Measurements from ENCODE around the gene ANXA4. TPM values are rescaled to one million over a fixed set of nuclear protein-coding genes. Genes with fewer than 3 reads are reported as not detected.
A peak's percentile ranks its signal among the peaks of the same experiment; 100 is the strongest.
"Not testable (repeated sequence)": the region's sequence is repeated elsewhere in the genome, so short reads cannot be mapped to it uniquely, and the experiment has no call there.

Gene ANXA4
- total and polyA plus RNA-seq, 2 experiments from 2014 or later, result 107 to 231 TPM

GRCh38 chr2:69734854-69735544 lies 6.9 kb upstream of the ANXA4 start:
- no peak for DNase-seq (ENCODE audit: low spot score)
- TF ChIP-seq EZH2 (IDR thresholded peaks at IDR 0.05; ENCODE audit: borderline replicate concordance) (no peak), EZH2phosphoT487 (IDR thresholded peaks at IDR 0.05; ENCODE audit: low read depth, severe bottlenecking, unreplicated experiment) (no peak), CTCF (IDR thresholded peaks at IDR 0.05; ENCODE audit: poor library complexity) (no peak)
- Histone ChIP-seq H3K27me3 (no peaks in the 10 kb centered on the region), H3K4me2 (no peak overlapping the region), H3K4me1 (ENCODE audit: insufficient read depth) (peaks cover 5% of the 10 kb centered on the region), H3K9me2 (replicated peaks; ENCODE audit: insufficient read depth) (no peaks in the 10 kb centered on the region), H3K36me3 (replicated peaks; ENCODE audit: insufficient read depth, low read depth) (no peaks in the 10 kb centered on the region), H3K27ac (peak overlapping the region; percentile 78), H3K4me3 (no peak overlapping the region), H4K20me1 (ENCODE audit: insufficient read depth, poor library complexity, severe bottlenecking) (no peaks in the 10 kb centered on the region), H2AFZ (no peak overlapping the region), H3K79me2 (no peaks in the 10 kb centered on the region), H3K9me3 (ENCODE audit: low read depth) (no peaks in the 10 kb centered on the region)
- WGBS (ENCODE audit: low lambda C conversion rate, missing lambda C conversion rate), result 83% methylated on average over 2 of the region's 2 CpGs

DNA sequence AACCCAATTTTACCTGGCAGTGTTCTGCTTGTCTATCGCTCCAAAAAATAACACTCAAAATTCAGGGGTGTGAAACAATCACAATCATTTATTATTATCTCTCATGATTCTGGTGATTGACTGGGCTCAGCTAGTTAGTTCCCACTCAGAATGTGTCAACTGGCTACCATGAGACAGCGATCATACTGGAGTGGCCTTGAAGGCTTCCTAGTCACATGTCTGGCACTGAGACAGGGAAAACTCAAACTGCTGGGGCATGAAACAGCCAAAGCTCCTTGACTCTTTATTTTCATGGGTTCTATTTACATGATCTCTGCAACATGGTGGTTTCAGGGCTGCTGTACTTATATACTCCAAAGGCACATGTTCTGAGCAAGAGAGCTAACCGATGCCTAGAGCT lies 6.2 kb upstream of the ANXA4 start:
- no peaks in the 10 kb centered on the region for H3K9me3 ChIP-seq (ENCODE audit: low read depth)
- DNase-seq (ENCODE audit: low spot score), result no peak
- no peaks in the 10 kb centered on the region for H3K36me3 ChIP-seq (replicated peaks; ENCODE audit: insufficient read depth, low read depth)
- H3K9me2 ChIP-seq (replicated peaks; ENCODE audit: insufficient read depth), result no peaks in the 10 kb centered on the region
- peaks cover 10% of the 10 kb centered on the region for H3K4me1 ChIP-seq (ENCODE audit: insufficient read depth)
- no peak overlapping the region for H2AFZ ChIP-seq
- no peaks in the 10 kb centered on the region for H3K27me3 ChIP-seq
- no peaks in the 10 kb centered on the region for H4K20me1 ChIP-seq (ENCODE audit: insufficient read depth, poor library complexity, severe bottlenecking)
- 97% methylated on average over 3 of the region's 3 CpGs for WGBS (ENCODE audit: low lambda C conversion rate, missing lambda C conversion rate)
- no peak overlapping the region for H3K4me3 ChIP-seq
- no peak overlapping the region for H3K4me2 ChIP-seq
- no peaks in the 10 kb centered on the region for H3K79me2 ChIP-seq
- peak overlapping the region; percentile 78 for H3K27ac ChIP-seq
- TF ChIP-seq EZH2phosphoT487 (IDR thresholded peaks at IDR 0.05; ENCODE audit: low read depth, severe bottlenecking, unreplicated experiment) (no peak), CTCF (IDR thresholded peaks at IDR 0.05; ENCODE audit: poor library complexity) (no peak), EZH2 (IDR thresholded peaks at IDR 0.05; ENCODE audit: borderline replicate concordance) (no peak)

DNA sequence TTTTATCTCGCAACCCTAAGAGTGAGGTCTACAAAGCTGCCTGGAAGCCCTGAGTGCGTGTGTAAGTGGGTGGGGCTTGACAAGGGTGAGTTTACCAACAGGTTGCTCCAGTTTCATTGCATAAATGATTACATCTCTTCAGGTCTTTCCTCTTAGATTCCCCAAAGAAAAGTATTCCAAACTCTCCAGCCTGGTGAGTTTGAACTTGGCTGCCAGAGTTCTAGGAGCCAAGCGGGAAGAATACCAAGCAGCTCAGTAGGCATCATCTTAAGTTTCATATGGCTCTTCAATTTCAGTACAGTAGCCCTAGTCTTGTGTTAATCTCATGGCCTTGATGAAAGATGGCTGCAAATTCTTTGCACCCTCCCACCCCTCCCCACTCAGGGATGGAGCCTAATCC lies 3.8 kb upstream of the ANXA4 start:
- not testable (repeated sequence) for H2AFZ ChIP-seq; DNase-seq (ENCODE audit: low spot score); H3K9me2 ChIP-seq (replicated peaks; ENCODE audit: insufficient read depth); H3K27ac ChIP-seq; H3K36me3 ChIP-seq (replicated peaks; ENCODE audit: insufficient read depth, low read depth); H3K4me2 ChIP-seq; H4K20me1 ChIP-seq (ENCODE audit: insufficient read depth, poor library complexity, severe bottlenecking); H3K27me3 ChIP-seq; H3K4me3 ChIP-seq; H3K9me3 ChIP-seq (ENCODE audit: low read depth)
- 69% methylated on average over 3 of the region's 3 CpGs for WGBS (ENCODE audit: low lambda C conversion rate, missing lambda C conversion rate)
- Histone ChIP-seq H3K4me1 (ENCODE audit: insufficient read depth) (peaks cover 10% of the 10 kb centered on the region), H3K79me2 (peaks cover 11% of the 10 kb centered on the region)

DNA sequence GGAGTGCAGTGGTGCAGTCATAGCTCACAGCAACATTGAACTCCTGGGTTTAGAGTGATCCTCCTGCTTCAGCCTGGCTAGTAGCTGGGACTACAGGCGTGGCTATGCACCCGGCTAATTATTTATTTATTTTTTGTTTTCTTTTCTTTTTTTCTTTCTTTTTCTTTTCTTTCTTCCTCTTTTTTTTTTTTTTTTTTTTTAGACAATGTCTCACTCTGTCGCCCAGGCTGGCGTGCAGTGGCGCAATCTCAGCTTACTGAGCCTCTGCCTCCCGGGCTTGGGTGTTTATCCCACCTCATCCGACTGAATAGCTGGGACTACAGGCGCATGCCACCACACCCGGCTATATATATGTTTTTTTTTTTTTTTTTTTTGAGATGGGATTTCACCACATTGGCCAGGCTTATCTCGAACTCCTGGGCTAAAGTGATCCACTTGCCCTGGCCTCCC lies 1.4 kb upstream of the ANXA4 start:
- peaks cover 35% of the 10 kb centered on the region for H3K79me2 ChIP-seq
- H3K9me3 ChIP-seq (ENCODE audit: low read depth), result no peaks in the 10 kb centered on the region
- peak; percentile 39 for DNase-seq (ENCODE audit: low spot score)
- TF ChIP-seq EZH2phosphoT487 (IDR thresholded peaks at IDR 0.05; ENCODE audit: low read depth, severe bottlenecking, unreplicated experiment) (no peak), CTCF (IDR thresholded peaks at IDR 0.05; ENCODE audit: poor library complexity) (no peak), EZH2 (IDR thresholded peaks at IDR 0.05; ENCODE audit: borderline replicate concordance) (no peak)
- no peaks in the 10 kb centered on the region for H4K20me1 ChIP-seq (ENCODE audit: insufficient read depth, poor library complexity, severe bottlenecking)
- peaks cover 10% of the 10 kb centered on the region for H3K4me1 ChIP-seq (ENCODE audit: insufficient read depth)
- H3K4me2 ChIP-seq, result peak overlapping the region; percentile 86
- H3K4me3 ChIP-seq, result no peak overlapping the region
- H3K27ac ChIP-seq, result peak overlapping the region; percentile 98
- no peaks in the 10 kb centered on the region for H3K27me3 ChIP-seq
- H3K9me2 ChIP-seq (replicated peaks; ENCODE audit: insufficient read depth), result no peaks in the 10 kb centered on the region
- H3K36me3 ChIP-seq (replicated peaks; ENCODE audit: insufficient read depth, low read depth), result no peaks in the 10 kb centered on the region
- no peak overlapping the region for H2AFZ ChIP-seq
- 51% methylated on average over 10 of the region's 10 CpGs for WGBS (ENCODE audit: low lambda C conversion rate, missing lambda C conversion rate)
